AG04450 (cell line): Measurements from ENCODE around the gene ITIH6. TPM values are rescaled to one million over a fixed set of nuclear protein-coding genes. Genes with fewer than 3 reads are reported as not detected.

Source experiments
- CTCF ChIA-PET: fragments of 300-600, 350-600 bp; formaldehyde crosslinking; extraction: SDS; loops from one replicate; lab custom pipeline; 2022; ENCODE audit warnings: antibody characterized with exemption, inconsistent platforms; lab: Charles Lee
- POLR2A ChIA-PET: fragments of 350-600 bp; formaldehyde crosslinking; extraction: SDS; loops from one replicate; lab custom pipeline; 2021; ENCODE audit warnings: antibody characterized with exemption, inconsistent platforms; lab: Yijun Ruan, JAX
- DNase-seq: peaks from one replicate; pipeline ENCODE4 v3.0.0-alpha.2; 2011; ENCODE audit warnings: low read depth, low spot score
- H3K27ac ChIP-seq: one replicate; pipeline ENCODE4 v1.5.1; 2012; ENCODE audit warnings: low read depth, low read length, control low read depth
- H3K27me3 ChIP-seq: one replicate; pipeline ENCODE4 v1.6.0; 2012; ENCODE audit warnings: low read length; ENCODE audit not compliant: control insufficient read depth, insufficient read depth
- H3K4me3 ChIP-seq: 2 replicates; pipeline ENCODE4 v1.5.1; 2011; ENCODE audit warnings: mild to moderate bottlenecking, low read depth, low read length, control low read depth
- H3K9me3 ChIP-seq: 2 replicates; pipeline ENCODE4 v1.5.1; 2012; ENCODE audit warnings: low read length; ENCODE audit not compliant: control insufficient read depth, insufficient read depth
- CTCF ChIP-seq: IDR thresholded peaks from 2 replicates; pipeline ENCODE4 v1.5.1; 2011; ENCODE audit warnings: low read depth, low read length, control low read depth, inconsistent platforms
- polyA plus RNA-seq: library from polyadenylated mRNA; depleted of rRNA; stranded (reverse); fragments of >200 nt; gene quantifications from 2 replicates; pipeline ENCODE4 v1.2.3, GENCODE V29; 2011

Gene ITIH6
- polyA plus RNA-seq, 1 experiment: not detected

GRCh38 chrX:54826598-54826997, 28.5 kb upstream of the ITIH6 start:
- no peak for TF ChIP-seq CTCF
- ChIA-PET POLR2A (no interaction called here), CTCF (no interaction called here)
- no peak for DNase-seq
- Histone ChIP-seq H3K9me3 (no peaks in the 10 kb centered on the region), H3K27me3 (no peaks in the 10 kb centered on the region), H3K4me3 (no peak overlapping the region), H3K27ac (no peak overlapping the region)

- H3K9me3 ChIP-seq: no peaks in the 10 kb centered on the region
- H3K27ac ChIP-seq: no peak overlapping the region
- ChIA-PET POLR2A (no interaction called here), CTCF (no interaction called here)
- no peak for DNase-seq
- H3K27me3 ChIP-seq: no peaks in the 10 kb centered on the region
- TF ChIP-seq CTCF: no peak
- H3K4me3 ChIP-seq: no peak overlapping the region
Observed at GRCh38 chrX:54825716-54826438, 27.8 kb upstream of the ITIH6 start.

- ChIA-PET POLR2A (no interaction called here), CTCF (no interaction called here)
- H3K27me3 ChIP-seq: no peaks in the 10 kb centered on the region
- no peak overlapping the region for H3K27ac ChIP-seq
- DNase-seq: no peak
- H3K9me3 ChIP-seq: no peaks in the 10 kb centered on the region
- TF ChIP-seq CTCF: no peak
- H3K4me3 ChIP-seq: no peak overlapping the region
Observed at GRCh38 chrX:54824722-54825121, 26.7 kb upstream of the ITIH6 start.

- H3K9me3 ChIP-seq: no peaks in the 10 kb centered on the region
- CTCF ChIA-PET: no interaction called here
Observed at GRCh38 chrX:54824195-54824594, 26.1 kb upstream of the ITIH6 start.

GRCh38 chrX:54821310-54821709, 23.3 kb upstream of the ITIH6 start:
- POLR2A ChIA-PET: no interaction called here
- no peaks in the 10 kb centered on the region for H3K27me3 ChIP-seq
- no peak for TF ChIP-seq CTCF
- no peak overlapping the region for H3K27ac ChIP-seq
- CTCF ChIA-PET: no interaction called here
- H3K4me3 ChIP-seq: no peak overlapping the region
- H3K9me3 ChIP-seq: no peaks in the 10 kb centered on the region
- no peak for DNase-seq

More at GRCh38 chrX:54824195-54824594, 26.1 kb upstream of the ITIH6 start:
- Histone ChIP-seq H3K4me3 (no peak overlapping the region), H3K27ac (no peak overlapping the region), H3K27me3 (no peaks in the 10 kb centered on the region)
- DNase-seq: no peak
- POLR2A ChIA-PET: no interaction called here
- TF ChIP-seq CTCF: no peak
